ENCODE data around the gene RALBP1.

DNA sequence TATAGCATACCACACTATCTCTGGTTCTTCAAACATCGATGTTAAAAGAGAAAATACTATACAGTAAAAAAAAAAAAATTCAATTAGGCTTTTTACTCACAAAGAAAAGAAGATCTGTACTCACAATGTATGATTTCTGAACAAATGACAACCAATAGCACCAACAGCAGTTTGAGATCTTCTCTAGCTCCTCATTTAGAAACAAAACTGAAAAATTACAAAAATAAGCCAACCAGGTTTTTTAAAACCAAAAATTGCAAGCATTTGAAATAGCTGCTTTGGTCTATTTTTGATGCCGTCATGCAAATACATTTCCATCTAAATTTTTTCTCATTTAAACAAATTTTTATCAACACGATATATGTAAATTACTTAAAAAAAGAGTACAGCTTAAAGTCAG lies 34.3 kb upstream of the RALBP1 start:
- no peak for TF ChIP-seq CTCF (IDR thresholded peaks at IDR 0.05)
- no peak for TF ChIP-seq POLR2A (IDR thresholded peaks at IDR 0.05)
